ENCODE data around the gene LAMB2. TPM values are rescaled to one million over a fixed set of nuclear protein-coding genes. Genes with fewer than 3 reads are reported as not detected.

The LAMB2 gene
- polyA plus RNA-seq, 4 donors: 362 to 429 (median 394) TPM

GRCh38 chr3:49079270-49079669, 53.6 kb downstream of the LAMB2 start:
- no peak for DNase-seq (ENCODE audit: low read depth in 4 of 4, low spot score in 2 of 4)

GRCh38 chr3:49076646-49077045, 56.2 kb downstream of the LAMB2 start:
- no peak for DNase-seq (ENCODE audit: low read depth in 4 of 4, low spot score in 2 of 4)

- DNase-seq (ENCODE audit: low read depth in 4 of 4, low spot score in 2 of 4): no peak
These were observed 56.7 kb downstream of the LAMB2 start for GRCh38 chr3:49076116-49076515.

Other genes starting within 250 kb of the LAMB2 start
- 10 to 100 TPM; 16.8 to 20.8 (median 18.2) TPM for gene SLC25A20, start 234.2 kb downstream of the LAMB2 start, polyA plus RNA-seq (ENCODE audit: insufficient read length in 4 of 4)
- 10 to 100 TPM; 57.0 to 99.7 (median 78.8) TPM for gene ARIH2, start 214.2 kb downstream of the LAMB2 start, polyA plus RNA-seq (ENCODE audit: insufficient read length in 4 of 4)
- gene P4HTM, start 142.8 kb downstream of the LAMB2 start, polyA plus RNA-seq (ENCODE audit: insufficient read length in 4 of 4): 10 to 100 TPM; 44.9 to 55.0 (median 50.2) TPM
- 100 to 1,000 TPM; 155 to 242 (median 204) TPM for gene WDR6, start 125.7 kb downstream of the LAMB2 start, polyA plus RNA-seq (ENCODE audit: insufficient read length in 4 of 4)
- 10 to 100 TPM; 71.4 to 77.9 (median 74.9) TPM for gene DALRD3, start 114.5 kb downstream of the LAMB2 start, polyA plus RNA-seq (ENCODE audit: insufficient read length in 4 of 4)
- gene NDUFAF3, start 110.9 kb downstream of the LAMB2 start, polyA plus RNA-seq (ENCODE audit: insufficient read length in 4 of 4): 10 to 100 TPM; 60.5 to 91.6 (median 74.7) TPM
- gene IMPDH2, start 103.7 kb downstream of the LAMB2 start, polyA plus RNA-seq (ENCODE audit: insufficient read length in 4 of 4): 100 to 1,000 TPM; 206 to 227 (median 217) TPM
- gene QRICH1, start 39.0 kb downstream of the LAMB2 start, polyA plus RNA-seq (ENCODE audit: insufficient read length in 4 of 4): 10 to 100 TPM; 77.5 to 97.9 (median 82.8) TPM
- 100 to 1,000 TPM; 286 to 312 (median 308) TPM for gene QARS1, start 28.3 kb downstream of the LAMB2 start, polyA plus RNA-seq (ENCODE audit: insufficient read length in 4 of 4)
- 10 to 100 TPM; 55.2 to 63.2 (median 59.1) TPM for gene USP19, start 12.2 kb downstream of the LAMB2 start, polyA plus RNA-seq (ENCODE audit: insufficient read length in 4 of 4)
- 10 to 100 TPM; 23.4 to 34.1 (median 27.7) TPM for gene CCDC71, start 33.3 kb upstream of the LAMB2 start, polyA plus RNA-seq (ENCODE audit: insufficient read length in 4 of 4)
- 10 to 100 TPM; 41.0 to 48.2 (median 47.9) TPM for gene KLHDC8B, start 38.5 kb upstream of the LAMB2 start, polyA plus RNA-seq (ENCODE audit: insufficient read length in 4 of 4)
- 10 to 100 TPM in 3 of 4 donors, 1 to 10 TPM in 1; 8.6 to 14.7 (median 12.6) TPM for gene C3orf62, start 144.2 kb upstream of the LAMB2 start, polyA plus RNA-seq (ENCODE audit: insufficient read length in 4 of 4)
- 10 to 100 TPM; 54.5 to 77.4 (median 67.3) TPM for gene USP4, start 207.0 kb upstream of the LAMB2 start, polyA plus RNA-seq (ENCODE audit: insufficient read length in 4 of 4)
- 100 to 1,000 TPM; 114 to 216 (median 160) TPM for gene GPX1, start 225.3 kb upstream of the LAMB2 start, polyA plus RNA-seq (ENCODE audit: insufficient read length in 4 of 4)

All from left renal cortex interstitium (tissue), 4 donors.